ENCODE data around the gene TFEB. TPM values are rescaled to one million over a fixed set of nuclear protein-coding genes. Genes with fewer than 3 reads are reported as not detected.
"Not testable (repeated sequence)": the region's sequence is repeated elsewhere in the genome, so short reads cannot be mapped to it uniquely, and the experiment has no call there.

TFEB gene
- total RNA-seq, 1 donor from 2014 or later = 40.3 TPM

GRCh38 chr6:41768545-41769308 is 33.3 kb upstream of the TFEB start:
- peak overlapping the region; percentile 73 for H3K27ac ChIP-seq
- no peak for TF ChIP-seq CTCF (IDR thresholded peaks at IDR 0.05)
- H3K4me1 ChIP-seq = peaks cover 31% of the 10 kb centered on the region
- no peaks in the 10 kb centered on the region for H3K27me3 ChIP-seq
- peak; percentile 68 for DNase-seq
- H3K36me3 ChIP-seq = peaks cover 34% of the 10 kb centered on the region
- intact Hi-C loops (cut with DNase I) = no loop called here
- ATAC-seq = peak; percentile 75
- no peaks in the 10 kb centered on the region for H3K9me3 ChIP-seq
- no peak overlapping the region for H3K4me3 ChIP-seq

GRCh38 chr6:41767112-41767833 is 31.9 kb upstream of the TFEB start:
- Histone ChIP-seq H3K4me3 (no peak overlapping the region), H3K27me3 (no peaks in the 10 kb centered on the region), H3K36me3 (peaks cover 21% of the 10 kb centered on the region), H3K9me3 (no peaks in the 10 kb centered on the region), H3K27ac (peak overlapping the region; percentile 73), H3K4me1 (peaks cover 31% of the 10 kb centered on the region)
- peak; percentile 65 for ATAC-seq
- intact Hi-C loops (cut with DNase I) = no loop called here
- no peak for TF ChIP-seq CTCF (IDR thresholded peaks at IDR 0.05)
- peak; percentile 64 for DNase-seq

GRCh38 chr6:41766043-41766664 is 30.7 kb upstream of the TFEB start:
- ATAC-seq; H3K27me3 ChIP-seq; H3K4me3 ChIP-seq; intact Hi-C loops (cut with DNase I); DNase-seq; H3K9me3 ChIP-seq: not testable (repeated sequence)
- Histone ChIP-seq H3K36me3 (peaks cover 10% of the 10 kb centered on the region), H3K27ac (peak overlapping the region; percentile 73), H3K4me1 (peaks cover 31% of the 10 kb centered on the region)

- H3K9me3 ChIP-seq = no peaks in the 10 kb centered on the region
- no peak overlapping the region for H3K27ac ChIP-seq
- intact Hi-C loops (cut with DNase I) = no loop called here
- no peak for TF ChIP-seq CTCF (IDR thresholded peaks at IDR 0.05)
- no peak for DNase-seq
- ATAC-seq = no peak
- H3K36me3 ChIP-seq = no peaks in the 10 kb centered on the region
- no peak overlapping the region for H3K4me3 ChIP-seq
- H3K27me3 ChIP-seq = no peaks in the 10 kb centered on the region
- H3K4me1 ChIP-seq = peaks cover 22% of the 10 kb centered on the region
Observed at GRCh38 chr6:41763470-41763869, 28.1 kb upstream of the TFEB start.

- DNase-seq (no peak), ATAC-seq (no peak)
- H3K36me3 ChIP-seq = no peaks in the 10 kb centered on the region
- H3K27me3 ChIP-seq = no peaks in the 10 kb centered on the region
- TF ChIP-seq CTCF (IDR thresholded peaks at IDR 0.05) = no peak
- no peak overlapping the region for H3K4me3 ChIP-seq
- H3K4me1 ChIP-seq = no peaks in the 10 kb centered on the region
- intact Hi-C loops (cut with DNase I) = no loop called here
- no peak overlapping the region for H3K27ac ChIP-seq
- H3K9me3 ChIP-seq = no peaks in the 10 kb centered on the region
Observed at GRCh38 chr6:41759905-41760579, 24.6 kb upstream of the TFEB start.
